Skeletal muscle cell (primary cell): ENCODE measurements around the gene TSSC4.
"Not testable (repeated sequence)": the region's sequence is repeated elsewhere in the genome, so short reads cannot be mapped to it uniquely, and the experiment has no call there.

ENCODE experiments used
- DNase-seq: peaks from one replicate; pipeline ENCODE4 v3.0.0-alpha.2; 2010; ENCODE audit warnings: low read depth
- H3K4me3 ChIP-seq: 2 replicates; pipeline ENCODE4 v1.5.1; 2011; ENCODE audit warnings: low read depth, mild to moderate bottlenecking, control low read depth, low read length, moderate library complexity

The TSSC4 gene

GRCh38 chr11:2400069-2400761, at the start of gene TSSC4:
TSSC4 (plus strand) TSS chr11:2400750; CDS start chr11:2402634, 1,884 bp downstream.
- peak; percentile 99 for DNase-seq
- peak within 1 kb of the TSS; percentile 99 for H3K4me3 ChIP-seq

GRCh38 chr11:2351701-2352100, 48.8 kb upstream of the TSSC4 start:
- DNase-seq = no peak
- no peak overlapping the region for H3K4me3 ChIP-seq

GRCh38 chr11:2352420-2352819, 48.1 kb upstream of the TSSC4 start:
- no peak overlapping the region for H3K4me3 ChIP-seq
- no peak for DNase-seq

- DNase-seq = peak; percentile 39
- no peak overlapping the region for H3K4me3 ChIP-seq
These were observed 45.4 kb upstream of the TSSC4 start for GRCh38 chr11:2355000-2355644.

- H3K4me3 ChIP-seq = no peak overlapping the region
- no peak for DNase-seq
These were observed 43.3 kb upstream of the TSSC4 start for GRCh38 chr11:2357246-2357645.

GRCh38 chr11:2357651-2358050, 42.9 kb upstream of the TSSC4 start:
- not testable (repeated sequence) for H3K4me3 ChIP-seq

GRCh38 chr11:2358754-2359442, 41.7 kb upstream of the TSSC4 start:
- no peak for DNase-seq
- H3K4me3 ChIP-seq = no peak overlapping the region

More at GRCh38 chr11:2357651-2358050, 42.9 kb upstream of the TSSC4 start:
- DNase-seq = not testable (repeated sequence)

- no peak overlapping the region for H3K4me3 ChIP-seq
- DNase-seq = no peak
These were observed 41.0 kb upstream of the TSSC4 start for GRCh38 chr11:2359557-2359956.

- no peak for DNase-seq
- H3K4me3 ChIP-seq = no peak overlapping the region
These were observed 40.4 kb upstream of the TSSC4 start for GRCh38 chr11:2360081-2360642.

GRCh38 chr11:2361565-2361964, 39.0 kb upstream of the TSSC4 start:
- no peak overlapping the region for H3K4me3 ChIP-seq
- DNase-seq = no peak

GRCh38 chr11:2362414-2362813, 38.1 kb upstream of the TSSC4 start:
- DNase-seq = no peak
- H3K4me3 ChIP-seq = no peak overlapping the region

- DNase-seq = no peak
- no peak overlapping the region for H3K4me3 ChIP-seq
These were observed 37.4 kb upstream of the TSSC4 start for GRCh38 chr11:2363130-2363529.

GRCh38 chr11:2363577-2364370, 36.8 kb upstream of the TSSC4 start:
- no peak for DNase-seq
- H3K4me3 ChIP-seq = no peak overlapping the region

- not testable (repeated sequence) for DNase-seq, H3K4me3 ChIP-seq
These were observed 36.2 kb upstream of the TSSC4 start for GRCh38 chr11:2364386-2364785.

- H3K4me3 ChIP-seq = no peak overlapping the region
- no peak for DNase-seq
These were observed 34.9 kb upstream of the TSSC4 start for GRCh38 chr11:2365571-2366210.

- no peak overlapping the region for H3K4me3 ChIP-seq
- no peak for DNase-seq
These were observed 34.3 kb upstream of the TSSC4 start for GRCh38 chr11:2366276-2366675.

- H3K4me3 ChIP-seq = no peak overlapping the region
- DNase-seq = no peak
These were observed 33.8 kb upstream of the TSSC4 start for GRCh38 chr11:2366733-2367132.

- H3K4me3 ChIP-seq = no peak overlapping the region
- no peak for DNase-seq
These were observed 33.0 kb upstream of the TSSC4 start for GRCh38 chr11:2367266-2368160.
